GM23338 (cell line): ENCODE measurements around the gene NOL9. TPM values are rescaled to one million over a fixed set of nuclear protein-coding genes. Genes with fewer than 3 reads are reported as not detected.

Source experiments
- ATAC-seq: fragments of 200-7000 bp; cut with Tn5 transposase; 3 replicates; pipeline ENCODE4 v1.9.1; 2020
- DNase-seq: peaks from one replicate; pipeline ENCODE4 v3.0.0-alpha.2; 2015; ENCODE audit warnings: low spot score
- H2AFZ ChIP-seq: fragments of 200-600 bp; sonication (generic); 2 replicates; pipeline ENCODE4 v1.8.0; 2016; ENCODE audit warnings: antibody characterized with exemption, mild to moderate bottlenecking, moderate library complexity
- H3F3A ChIP-seq: fragments of 200-600 bp; sonication (generic); replicated peaks from 2 replicates; pipeline ENCODE4 v1.8.0; 2017; ENCODE audit warnings: antibody characterized with exemption, mixed run types, low read depth
- H3K27ac ChIP-seq: fragments of 200-600 bp; sonication (generic); 2 replicates; pipeline ENCODE4 v1.6.1; 2016; ENCODE audit warnings: low read depth
- H3K27me3 ChIP-seq: fragments of 200-600 bp; sonication (generic); 2 replicates; pipeline ENCODE4 v1.8.0; 2016; ENCODE audit warnings: mild to moderate bottlenecking, mixed run types, moderate library complexity; ENCODE audit not compliant: insufficient read depth
- H3K36me3 ChIP-seq: fragments of 200-600 bp; sonication (generic); 2 replicates; pipeline ENCODE4 v1.8.0; 2016; ENCODE audit warnings: mild to moderate bottlenecking; ENCODE audit not compliant: insufficient read depth
- H3K4me1 ChIP-seq: fragments of 200-600 bp; sonication (generic); 2 replicates; pipeline ENCODE4 v1.8.0; 2016; ENCODE audit warnings: mild to moderate bottlenecking, moderate library complexity; ENCODE audit not compliant: insufficient read depth
- H3K4me2 ChIP-seq: fragments of 200-600 bp; sonication (generic); 2 replicates; pipeline ENCODE4 v1.7.1; 2017; ENCODE audit warnings: mixed run types
- H3K4me3 ChIP-seq: fragments of 200-600 bp; sonication (generic); 2 replicates; pipeline ENCODE4 v1.6.1; 2016; ENCODE audit warnings: mixed run types
- H3K79me2 ChIP-seq: fragments of 200-600 bp; sonication (generic); replicated peaks from 2 replicates; pipeline ENCODE4 v1.8.0; 2017; ENCODE audit warnings: mild to moderate bottlenecking; ENCODE audit not compliant: insufficient read depth
- H3K9me2 ChIP-seq: fragments of 200-600 bp; sonication (generic); 2 replicates; pipeline ENCODE4 v1.8.0; 2017; ENCODE audit not compliant: insufficient read depth
- H4K20me1 ChIP-seq: fragments of 200-600 bp; sonication (generic); replicated peaks from 2 replicates; pipeline ENCODE4 v1.8.0; 2017; ENCODE audit warnings: mild to moderate bottlenecking; ENCODE audit not compliant: insufficient read depth
- H3K27ac Mint-ChIP-seq: 2 replicates; pipeline ENCODE4 v1.8.0; 2020; ENCODE audit warnings: inconsistent platforms, mild to moderate bottlenecking, moderate library complexity, mixed read lengths
- H3K27me3 Mint-ChIP-seq: 3 replicates; pipeline ENCODE4 v1.8.0; 2022; ENCODE audit warnings: low read depth, mild to moderate bottlenecking, moderate library complexity, mixed read lengths, inconsistent platforms; ENCODE audit not compliant: insufficient read depth, poor library complexity
- H3K36me3 Mint-ChIP-seq: 3 replicates; pipeline ENCODE4 v1.8.0; 2021; ENCODE audit warnings: low read depth, mild to moderate bottlenecking, inconsistent platforms, moderate library complexity, mixed read lengths
- H3K4me1 Mint-ChIP-seq: 3 replicates; pipeline ENCODE4 v1.8.0; 2020; ENCODE audit warnings: mild to moderate bottlenecking, inconsistent platforms, mixed read lengths
- H3K4me3 Mint-ChIP-seq: 3 replicates; pipeline ENCODE4 v1.8.0; 2021; ENCODE audit warnings: moderate library complexity, mild to moderate bottlenecking, inconsistent platforms, mixed read lengths
- H3K9me3 Mint-ChIP-seq: 3 replicates; pipeline ENCODE4 v1.8.0; 2020; ENCODE audit warnings: moderate library complexity, mild to moderate bottlenecking, inconsistent platforms, mixed read lengths
- CREB1 ChIP-seq: fragments of 250-450 bp; sonication (Bioruptor Pico); IDR thresholded peaks from 2 replicates; pipeline ENCODE4 v1.5.0; 2020; ENCODE audit warnings: low read depth, mild to moderate bottlenecking, moderate library complexity
- ETS1 ChIP-seq: IDR thresholded peaks from 2 replicates; pipeline ENCODE4 v1.6.1; 2016; ENCODE audit warnings: antibody characterized with exemption
- EZH2 ChIP-seq: fragments of 200-600 bp; sonication (generic); IDR thresholded peaks from one replicate; pipeline ENCODE4 v1.8.0; 2017; ENCODE audit warnings: antibody characterized with exemption, mild to moderate bottlenecking, low read depth; ENCODE audit not compliant: unreplicated experiment
- EZH2phosphoT487 ChIP-seq: fragments of 200-600 bp; sonication (generic); IDR thresholded peaks from one replicate; pipeline ENCODE4 v1.8.1; 2018; ENCODE audit warnings: antibody characterized with exemption; ENCODE audit not compliant: unreplicated experiment
- JUNB ChIP-seq: IDR thresholded peaks from one replicate; pipeline ENCODE4 v1.6.1; 2016; ENCODE audit warnings: antibody characterized with exemption; ENCODE audit not compliant: unreplicated experiment
- NANOG ChIP-seq: IDR thresholded peaks from 2 replicates; pipeline ENCODE4 v1.6.1; 2016; ENCODE audit warnings: antibody characterized with exemption, borderline replicate concordance
- POLR2AphosphoS5 ChIP-seq: IDR thresholded peaks from 2 replicates; pipeline ENCODE4 v1.6.1; 2016; ENCODE audit warnings: antibody characterized with exemption, low read depth
- STAT1 ChIP-seq: IDR thresholded peaks from one replicate; pipeline ENCODE4 v1.6.1; 2016; ENCODE audit warnings: antibody characterized with exemption; ENCODE audit not compliant: unreplicated experiment
- ZNF114 ChIP-seq: fragments of 250-450 bp; sonication (Bioruptor Pico); IDR thresholded peaks from 2 replicates; pipeline ENCODE4 v1.5.0; 2020; ENCODE audit warnings: mild to moderate bottlenecking, moderate library complexity
- ZNF331 ChIP-seq: fragments of 250-450 bp; sonication (Bioruptor Pico); IDR thresholded peaks from 2 replicates; pipeline ENCODE4 v1.5.0; 2020; ENCODE audit warnings: low read depth, mild to moderate bottlenecking, moderate library complexity
- ZNF462 ChIP-seq: fragments of 250-450 bp; sonication (Bioruptor Pico); IDR thresholded peaks from 2 replicates; pipeline ENCODE4 v1.5.0; 2020; ENCODE audit warnings: mild to moderate bottlenecking, moderate library complexity
- polyA plus RNA-seq: library from polyadenylated mRNA; unstranded; fragments of >200 nt; fragmentation: Nextera tagmentation; extraction: Ambion mirVana; gene quantifications from 2 replicates; pipeline ENCODE4 v1.2.1, GENCODE V29; 2016
- total RNA-seq: library from RNA; depleted of rRNA; stranded (reverse); fragments of >200 nt; shearing (Covaris generic); gene quantifications from 2 replicates; pipeline ENCODE4 v1.2.3, GENCODE V29; 2014
- TF ChIP-seq, protein P1 (sequence below), 2 experiments: fragments of 200-600 bp in 1 of 2; sonication (generic) in 1 of 2; conservative IDR thresholded peaks; 2 replicates each; pipeline versions ENCODE4 v1.5.1 to v1.6.1; 2016 to 2017; ENCODE audit warnings: antibody characterized with exemption in 2 of 2, low read depth in 2 of 2, mild to moderate bottlenecking in 2 of 2, moderate library complexity in 1 of 2
- TF ChIP-seq, protein P2 (sequence below): IDR thresholded peaks from one replicate; pipeline ENCODE4 v1.6.1; 2018; ENCODE audit warnings: antibody characterized with exemption; ENCODE audit not compliant: unreplicated experiment

The NOL9 gene
- total and polyA plus RNA-seq, 2 experiments from 2014 or later, result 13.2 to 48.5 TPM

DNA sequence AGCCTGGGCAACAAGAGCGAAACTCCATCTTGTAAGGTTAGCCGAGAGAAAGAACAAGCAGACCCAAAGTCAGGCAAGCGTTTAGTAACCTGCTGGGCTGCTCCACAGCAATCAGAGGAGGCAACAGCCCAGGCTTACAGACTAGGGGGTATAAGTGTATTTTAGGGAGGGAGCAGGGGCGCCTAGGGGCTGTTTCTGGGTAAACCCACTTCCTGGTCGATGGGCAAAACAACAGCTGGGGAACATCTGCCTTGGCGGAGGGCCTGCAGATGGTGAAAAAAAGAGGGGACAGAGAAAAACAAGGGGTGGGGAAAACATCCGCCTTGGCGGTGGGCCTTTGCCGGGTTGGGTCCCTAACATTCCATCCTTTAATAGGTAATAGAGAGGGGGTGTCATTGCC lies 6.0 kb upstream of the NOL9 start:
- H3K4me1 Mint-ChIP-seq, result no peaks in the 10 kb centered on the region

More for the DNA sequence above, 6.0 kb upstream of the NOL9 start:
- peaks cover 7% of the 10 kb centered on the region; the same call in 2 of the 3 replicates for H3K9me3 Mint-ChIP-seq
- peaks cover 1% of the 10 kb centered on the region for H3K27me3 Mint-ChIP-seq
- ATAC-seq, result no peak
- H3K27ac Mint-ChIP-seq, result no peak overlapping the region
- DNase-seq, result no peak
- Histone ChIP-seq H3K9me2 (no peaks in the 10 kb centered on the region), H3K79me2 (no peaks in the 10 kb centered on the region), H3K36me3 (no peaks in the 10 kb centered on the region), H3K27ac (no peak overlapping the region), H3K4me3 (no peak overlapping the region), H3F3A (no peaks in the 10 kb centered on the region), H3K27me3 (no peaks in the 10 kb centered on the region), H4K20me1 (no peaks in the 10 kb centered on the region), H3K4me2 (no peak overlapping the region), H2AFZ (0 out of 2 replicates have a peak overlapping the region, but pooled peaks have one; percentile 38), H3K4me1 (no peaks in the 10 kb centered on the region)
- H3K36me3 Mint-ChIP-seq, result no peaks in the 10 kb centered on the region
- no peak overlapping the region for H3K4me3 Mint-ChIP-seq
- TF ChIP-seq ZNF331 (no peak), POLR2AphosphoS5 (no peak), JUNB (no peak), EZH2 (no peak), ZNF114 (CRISPR knock-in tag) (no peak), CREB1 (CRISPR knock-in tag) (no peak), EZH2phosphoT487 (no peak), ETS1 (no peak), STAT1 (no peak), ZNF462 (CRISPR knock-in tag) (no peak), NANOG (no peak)
- TF ChIP-seq, protein P1, sequence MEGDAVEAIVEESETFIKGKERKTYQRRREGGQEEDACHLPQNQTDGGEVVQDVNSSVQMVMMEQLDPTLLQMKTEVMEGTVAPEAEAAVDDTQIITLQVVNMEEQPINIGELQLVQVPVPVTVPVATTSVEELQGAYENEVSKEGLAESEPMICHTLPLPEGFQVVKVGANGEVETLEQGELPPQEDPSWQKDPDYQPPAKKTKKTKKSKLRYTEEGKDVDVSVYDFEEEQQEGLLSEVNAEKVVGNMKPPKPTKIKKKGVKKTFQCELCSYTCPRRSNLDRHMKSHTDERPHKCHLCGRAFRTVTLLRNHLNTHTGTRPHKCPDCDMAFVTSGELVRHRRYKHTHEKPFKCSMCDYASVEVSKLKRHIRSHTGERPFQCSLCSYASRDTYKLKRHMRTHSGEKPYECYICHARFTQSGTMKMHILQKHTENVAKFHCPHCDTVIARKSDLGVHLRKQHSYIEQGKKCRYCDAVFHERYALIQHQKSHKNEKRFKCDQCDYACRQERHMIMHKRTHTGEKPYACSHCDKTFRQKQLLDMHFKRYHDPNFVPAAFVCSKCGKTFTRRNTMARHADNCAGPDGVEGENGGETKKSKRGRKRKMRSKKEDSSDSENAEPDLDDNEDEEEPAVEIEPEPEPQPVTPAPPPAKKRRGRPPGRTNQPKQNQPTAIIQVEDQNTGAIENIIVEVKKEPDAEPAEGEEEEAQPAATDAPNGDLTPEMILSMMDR (conservative IDR thresholded peaks at IDR 0.05; ENCODE audit: low read depth in 2 of 2), result no peak
- TF ChIP-seq, protein P2, sequence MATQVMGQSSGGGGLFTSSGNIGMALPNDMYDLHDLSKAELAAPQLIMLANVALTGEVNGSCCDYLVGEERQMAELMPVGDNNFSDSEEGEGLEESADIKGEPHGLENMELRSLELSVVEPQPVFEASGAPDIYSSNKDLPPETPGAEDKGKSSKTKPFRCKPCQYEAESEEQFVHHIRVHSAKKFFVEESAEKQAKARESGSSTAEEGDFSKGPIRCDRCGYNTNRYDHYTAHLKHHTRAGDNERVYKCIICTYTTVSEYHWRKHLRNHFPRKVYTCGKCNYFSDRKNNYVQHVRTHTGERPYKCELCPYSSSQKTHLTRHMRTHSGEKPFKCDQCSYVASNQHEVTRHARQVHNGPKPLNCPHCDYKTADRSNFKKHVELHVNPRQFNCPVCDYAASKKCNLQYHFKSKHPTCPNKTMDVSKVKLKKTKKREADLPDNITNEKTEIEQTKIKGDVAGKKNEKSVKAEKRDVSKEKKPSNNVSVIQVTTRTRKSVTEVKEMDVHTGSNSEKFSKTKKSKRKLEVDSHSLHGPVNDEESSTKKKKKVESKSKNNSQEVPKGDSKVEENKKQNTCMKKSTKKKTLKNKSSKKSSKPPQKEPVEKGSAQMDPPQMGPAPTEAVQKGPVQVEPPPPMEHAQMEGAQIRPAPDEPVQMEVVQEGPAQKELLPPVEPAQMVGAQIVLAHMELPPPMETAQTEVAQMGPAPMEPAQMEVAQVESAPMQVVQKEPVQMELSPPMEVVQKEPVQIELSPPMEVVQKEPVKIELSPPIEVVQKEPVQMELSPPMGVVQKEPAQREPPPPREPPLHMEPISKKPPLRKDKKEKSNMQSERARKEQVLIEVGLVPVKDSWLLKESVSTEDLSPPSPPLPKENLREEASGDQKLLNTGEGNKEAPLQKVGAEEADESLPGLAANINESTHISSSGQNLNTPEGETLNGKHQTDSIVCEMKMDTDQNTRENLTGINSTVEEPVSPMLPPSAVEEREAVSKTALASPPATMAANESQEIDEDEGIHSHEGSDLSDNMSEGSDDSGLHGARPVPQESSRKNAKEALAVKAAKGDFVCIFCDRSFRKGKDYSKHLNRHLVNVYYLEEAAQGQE, result no peak
